CD4-positive, alpha-beta T cell treated with Interferon alpha-2 for 1 hour (primary cell): ENCODE data around the gene CEMIP.

Experiments
- DNase-seq, 2 donors: peaks; one replicate each; pipeline ENCODE4 v3.0.0-alpha.2; 2020 to 2022

CEMIP gene

DNA sequence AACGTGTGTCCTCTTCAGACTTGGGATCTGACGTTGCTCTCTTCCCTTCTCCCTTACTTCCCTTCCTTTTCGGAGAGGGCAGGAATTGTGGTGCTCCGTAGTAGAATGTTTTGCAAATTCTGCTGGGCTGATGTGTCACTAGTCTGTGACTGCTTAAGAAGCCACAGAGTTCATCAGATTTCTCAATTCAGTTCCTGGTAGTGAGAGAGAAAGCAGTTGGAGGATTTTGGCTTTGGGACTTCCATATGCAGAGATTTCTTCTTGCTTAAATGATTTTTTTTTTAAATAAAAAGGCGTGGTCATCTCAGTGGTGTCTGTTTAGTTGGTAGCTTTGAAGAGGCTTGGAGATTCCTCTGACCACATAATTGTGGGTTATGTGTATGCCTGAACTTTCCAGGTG lies 10.1 kb downstream of the CEMIP start:
- DNase-seq, result no peak

DNA sequence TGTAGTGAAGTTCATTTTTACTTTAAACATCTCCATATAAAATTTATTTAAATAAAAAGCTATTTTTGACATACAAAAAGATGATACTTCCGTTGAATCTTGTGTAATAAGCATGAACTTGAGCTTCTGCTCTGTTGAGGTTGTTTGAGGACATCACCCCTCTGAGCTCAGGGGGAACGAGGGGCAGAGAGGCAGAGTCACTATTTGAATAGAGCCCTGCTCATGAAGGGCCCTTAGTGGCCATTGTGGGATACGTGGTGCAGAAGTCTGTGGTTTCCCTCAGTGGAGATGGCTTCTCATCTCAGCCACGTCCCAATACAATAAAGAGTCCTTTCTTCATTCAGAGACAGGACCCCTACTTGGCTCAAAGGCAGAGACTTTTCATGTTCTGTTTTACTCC lies 10.6 kb downstream of the CEMIP start:
- DNase-seq, result no peak

- no peak for DNase-seq
Observed at GRCh38 chr15:80790236-80790635, 11.1 kb downstream of the CEMIP start.

- DNase-seq, result no peak
Observed at GRCh38 chr15:80791004-80791403, 11.8 kb downstream of the CEMIP start.

- no peak for DNase-seq
Observed at GRCh38 chr15:80796407-80796806, 17.2 kb downstream of the CEMIP start.

- no peak for DNase-seq
Observed at GRCh38 chr15:80798911-80799310, 19.7 kb downstream of the CEMIP start.

DNA sequence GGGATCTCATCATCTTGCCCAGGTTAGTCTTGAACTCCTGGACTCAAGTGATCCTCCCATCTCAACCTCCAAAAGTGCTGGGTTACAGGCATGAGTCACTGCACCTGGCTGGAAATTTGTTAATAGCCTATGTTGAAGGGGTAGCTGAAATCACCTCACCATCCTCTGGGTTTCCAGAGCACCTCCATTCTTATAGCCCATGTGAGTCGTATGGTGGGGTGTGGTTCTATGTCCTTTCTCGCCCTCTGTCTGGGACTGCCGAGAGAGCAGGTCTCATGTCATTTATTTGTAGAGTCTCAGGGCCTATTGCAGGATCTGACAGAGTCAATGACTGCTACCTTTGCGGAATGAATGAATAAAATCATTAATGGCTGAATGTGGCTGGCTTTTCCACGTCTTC lies 20.9 kb downstream of the CEMIP start:
- no peak for DNase-seq

GRCh38 chr15:80801891-80802680 lies 22.9 kb downstream of the CEMIP start:
- DNase-seq, result no peak

- peak in 1 of 2 donors; percentile 5 for DNase-seq
Observed at GRCh38 chr15:80803580-80804525, 24.7 kb downstream of the CEMIP start.

GRCh38 chr15:80804970-80805495 lies 25.9 kb downstream of the CEMIP start:
- DNase-seq, result no peak

- DNase-seq, result no peak
Observed at GRCh38 chr15:80811781-80812315, 32.7 kb downstream of the CEMIP start.

DNA sequence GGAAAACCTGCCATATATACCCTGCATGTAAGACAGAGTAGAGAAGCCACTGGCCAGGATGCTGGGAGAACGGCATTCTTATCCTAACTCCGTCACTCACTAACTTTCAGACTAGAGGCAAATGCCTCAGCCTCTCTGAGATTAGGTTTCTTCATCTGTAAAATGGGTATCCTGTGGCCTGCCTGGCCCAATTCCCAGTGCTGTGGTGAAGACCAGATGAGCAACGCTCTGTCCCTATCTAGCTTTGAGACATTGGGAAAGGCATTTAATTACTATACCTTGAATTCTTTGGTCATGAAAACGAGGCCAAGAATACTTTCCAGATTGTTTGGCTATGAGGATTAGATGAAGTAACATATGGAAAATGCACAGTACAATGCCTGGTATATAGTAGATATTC lies 35.9 kb downstream of the CEMIP start:
- DNase-seq, result no peak

GRCh38 chr15:80816049-80816653 lies 37.0 kb downstream of the CEMIP start:
- DNase-seq, result no peak

DNA sequence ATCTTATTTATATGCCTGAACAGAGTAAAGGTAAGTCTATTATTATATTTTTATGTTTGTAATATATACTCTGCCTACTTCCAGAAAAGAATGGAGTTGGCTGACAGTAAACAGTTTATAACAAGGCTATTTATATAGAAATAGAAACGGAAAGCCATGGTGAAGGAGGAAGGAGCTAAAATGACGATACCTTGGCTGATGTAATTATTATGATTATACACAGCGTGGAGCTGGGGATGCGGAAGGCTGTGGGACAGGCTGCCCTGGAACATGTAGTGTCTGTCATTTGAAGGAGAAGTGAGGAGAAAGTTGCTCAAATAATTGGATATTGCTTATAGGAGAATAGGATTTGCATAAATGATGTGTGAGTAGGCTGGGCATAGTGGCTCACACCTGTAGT lies 37.8 kb downstream of the CEMIP start:
- DNase-seq, result no peak

DNA sequence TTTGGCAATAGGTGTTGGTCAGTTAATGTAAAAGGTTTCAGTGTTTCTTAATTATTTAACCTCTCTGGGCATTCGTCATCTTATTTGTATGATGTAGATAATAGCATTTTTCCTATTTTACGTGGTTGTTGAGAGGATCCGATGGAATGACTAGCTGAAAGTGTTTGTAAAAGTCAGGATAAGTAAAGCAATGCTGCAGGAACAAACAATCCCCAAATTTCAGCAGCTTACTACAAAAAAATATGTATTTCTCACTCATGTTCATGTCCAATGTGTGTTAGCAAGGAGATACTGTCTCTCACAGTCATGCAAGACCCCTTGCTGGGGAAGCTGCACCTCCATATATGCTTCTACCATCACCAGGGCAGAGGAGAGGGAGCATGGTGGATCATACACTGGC lies 38.7 kb downstream of the CEMIP start:
- DNase-seq, result no peak

GRCh38 chr15:80819001-80819400 lies 39.8 kb downstream of the CEMIP start:
- no peak for DNase-seq

DNA sequence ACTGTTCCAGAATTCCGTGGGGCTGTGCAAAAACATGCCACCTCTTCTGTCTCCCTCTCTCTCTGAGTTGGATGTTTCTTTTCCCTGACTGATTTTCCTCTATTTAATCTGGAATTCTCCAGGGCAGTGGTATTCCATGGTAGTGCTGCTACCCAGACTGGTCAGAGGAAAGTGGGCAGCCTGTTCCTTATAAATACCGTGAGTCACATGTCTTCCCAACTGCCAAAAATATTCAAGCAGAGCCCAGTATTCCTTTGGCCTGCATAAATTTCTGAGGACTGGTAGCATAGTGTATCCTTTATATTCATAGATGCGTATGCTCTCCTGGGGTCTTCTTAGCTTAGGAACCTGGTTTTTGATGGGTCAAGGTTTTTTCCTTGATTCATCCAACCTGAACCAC lies 40.9 kb downstream of the CEMIP start:
- DNase-seq, result no peak

DNA sequence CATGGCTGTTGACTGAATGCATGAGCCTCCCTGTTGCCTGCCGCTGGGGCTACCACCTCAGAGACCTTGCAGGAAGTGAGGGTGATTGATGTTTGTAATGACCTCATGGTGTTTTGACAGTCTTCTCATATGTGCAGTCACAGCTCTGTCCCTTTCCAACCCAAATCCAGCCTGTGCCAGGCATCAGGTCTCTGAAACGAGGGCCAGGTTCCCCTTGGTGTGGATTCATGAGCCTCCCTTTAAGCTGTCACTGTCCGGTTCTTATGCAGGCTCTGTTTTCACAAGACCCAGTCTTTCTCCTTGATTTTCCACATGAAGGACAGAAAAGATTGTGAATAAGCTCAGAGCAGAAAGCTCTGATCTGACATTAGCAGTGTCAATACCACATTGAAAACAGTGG lies 43.1 kb downstream of the CEMIP start:
- DNase-seq, result no peak

- DNase-seq, result no peak
Observed at GRCh38 chr15:80822676-80823075, 43.5 kb downstream of the CEMIP start.

DNA sequence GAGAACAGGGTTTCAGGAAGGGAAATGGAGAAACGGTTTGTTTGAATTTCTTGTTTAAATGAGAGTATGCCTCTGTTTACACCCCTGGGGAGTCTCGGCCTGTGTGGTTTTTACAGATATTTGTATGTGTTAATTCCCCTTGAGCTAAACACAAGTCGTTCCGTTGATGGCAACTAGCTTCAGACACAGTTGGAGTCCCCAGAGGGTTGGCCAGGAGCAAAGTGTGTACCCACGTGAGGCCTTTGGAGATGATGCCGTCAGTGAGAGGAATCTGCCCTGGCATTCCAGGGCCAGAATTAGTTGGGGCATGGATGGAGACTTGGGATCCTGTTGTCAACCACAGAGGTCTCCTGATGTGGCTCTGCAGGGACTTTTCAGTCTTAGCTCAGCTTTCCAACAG lies 44.0 kb downstream of the CEMIP start:
- no peak for DNase-seq

DNA sequence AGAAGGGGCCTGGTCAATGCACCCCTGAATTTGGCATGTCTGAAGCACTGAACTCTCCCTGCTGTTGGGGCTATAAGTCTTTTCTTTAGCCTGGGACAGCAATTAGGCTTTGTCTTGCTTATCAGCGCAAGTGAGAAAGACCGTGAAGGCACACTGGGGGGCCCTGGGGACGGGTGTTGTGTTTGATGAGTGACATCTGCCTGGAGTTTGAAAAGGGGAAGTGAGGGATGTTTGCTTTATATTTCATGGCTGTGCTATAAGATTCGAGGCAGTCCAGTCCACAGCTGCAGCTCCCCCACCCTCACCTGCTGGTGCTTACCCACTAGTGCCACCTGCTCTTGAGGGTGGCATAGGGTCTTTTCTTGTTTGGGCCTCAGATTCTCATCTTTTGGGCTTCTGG lies 44.8 kb downstream of the CEMIP start:
- DNase-seq, result peak in 1 of 2 donors; percentile 9

- no peak for DNase-seq
Observed at GRCh38 chr15:80825361-80826030, 46.3 kb downstream of the CEMIP start.
